GM21529 (cell line): ENCODE measurements around the gene SLC16A5.
A peak's percentile ranks its signal among the peaks of the same experiment; 100 is the strongest.
"Not testable (repeated sequence)": the region's sequence is repeated elsewhere in the genome, so short reads cannot be mapped to it uniquely, and the experiment has no call there.

Experiments used
- ATAC-seq: cut with Tn5 transposase; IDR thresholded peaks from one replicate; pipeline ENCODE4 v1.9.1; 2021; ENCODE audit not compliant: unreplicated experiment

The SLC16A5 gene

DNA sequence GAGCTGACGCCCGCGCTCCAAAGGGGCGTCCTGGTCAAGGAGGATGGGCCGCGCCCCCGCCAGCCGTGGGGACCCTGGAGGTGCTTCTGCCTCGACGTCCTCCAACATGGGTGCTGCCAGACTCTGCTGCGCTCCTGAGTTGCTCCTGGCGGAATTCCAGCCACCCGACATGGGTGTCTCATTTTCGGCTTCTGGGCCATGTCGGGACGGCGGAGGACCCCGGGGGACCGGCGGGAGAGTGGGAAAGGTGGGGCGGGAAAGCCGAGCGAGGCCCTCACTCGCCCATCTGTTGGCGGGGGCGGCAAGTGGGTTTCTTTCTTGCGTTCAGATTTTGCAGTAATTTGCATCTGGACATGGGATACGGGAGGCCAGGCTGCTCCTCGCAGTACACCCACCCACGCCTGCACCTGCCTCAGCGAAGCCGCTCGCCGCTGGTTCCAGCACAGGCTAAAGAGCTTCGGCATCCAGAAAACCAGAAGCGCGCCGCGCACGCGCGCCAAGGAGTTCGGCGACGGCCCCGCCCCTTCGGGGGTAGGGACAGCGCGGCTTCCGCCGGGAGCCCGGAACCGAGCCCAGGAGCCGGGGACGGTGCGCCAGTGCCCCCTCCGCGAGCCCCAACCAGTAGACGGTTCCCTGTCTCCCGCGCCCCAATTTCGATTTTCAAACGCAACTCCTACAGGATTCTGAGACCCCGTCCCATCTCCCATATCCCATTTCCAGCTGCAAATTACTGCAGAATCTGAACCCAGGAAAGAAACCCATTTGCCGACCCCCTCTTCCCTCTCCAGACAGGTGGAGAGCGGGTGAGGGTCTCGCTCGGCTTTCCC lies 21.9 kb downstream of the SLC16A5 start, which contains the start of gene ARMC7:
TSS of gene ARMC7 (plus strand) at position 563 of the 827 bp plus-strand sequence. CDS start 320 bp downstream, outside the sequence.
- peak; percentile 69 for ATAC-seq

DNA sequence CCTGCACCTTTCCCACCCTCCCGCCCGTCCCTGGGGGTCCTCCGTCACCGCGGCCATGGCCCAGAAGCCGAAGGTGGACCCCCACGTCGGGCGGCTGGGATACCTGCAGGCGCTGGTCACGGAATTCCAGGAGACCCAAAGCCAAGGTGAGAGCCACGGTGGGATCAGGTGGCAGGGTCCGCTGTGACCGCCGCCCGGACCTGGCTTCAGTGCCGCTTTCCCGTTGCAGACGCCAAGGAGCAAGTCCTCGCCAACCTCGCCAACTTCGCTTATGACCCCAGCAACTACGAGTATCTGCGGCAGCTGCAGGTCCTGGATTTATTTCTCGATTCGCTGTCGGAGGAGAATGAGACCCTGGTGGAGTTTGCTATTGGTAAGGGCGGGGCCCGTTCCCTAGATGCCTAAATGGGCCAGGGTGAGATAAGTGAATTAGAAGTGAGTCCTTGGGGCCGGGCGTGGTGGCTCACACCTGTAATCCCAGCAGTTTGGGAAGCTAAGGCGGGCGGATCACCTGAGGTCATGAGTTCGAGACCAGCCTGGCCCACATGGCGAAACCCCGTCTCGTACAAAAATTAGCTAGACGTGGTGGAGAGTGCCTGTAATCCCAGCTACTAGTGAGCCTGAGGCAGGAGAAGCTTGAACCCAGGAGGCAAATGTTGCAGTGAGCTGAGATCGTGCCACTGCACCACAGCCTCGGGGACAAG lies 22.6 kb downstream of the SLC16A5 start:
- no peak for ATAC-seq

DNA sequence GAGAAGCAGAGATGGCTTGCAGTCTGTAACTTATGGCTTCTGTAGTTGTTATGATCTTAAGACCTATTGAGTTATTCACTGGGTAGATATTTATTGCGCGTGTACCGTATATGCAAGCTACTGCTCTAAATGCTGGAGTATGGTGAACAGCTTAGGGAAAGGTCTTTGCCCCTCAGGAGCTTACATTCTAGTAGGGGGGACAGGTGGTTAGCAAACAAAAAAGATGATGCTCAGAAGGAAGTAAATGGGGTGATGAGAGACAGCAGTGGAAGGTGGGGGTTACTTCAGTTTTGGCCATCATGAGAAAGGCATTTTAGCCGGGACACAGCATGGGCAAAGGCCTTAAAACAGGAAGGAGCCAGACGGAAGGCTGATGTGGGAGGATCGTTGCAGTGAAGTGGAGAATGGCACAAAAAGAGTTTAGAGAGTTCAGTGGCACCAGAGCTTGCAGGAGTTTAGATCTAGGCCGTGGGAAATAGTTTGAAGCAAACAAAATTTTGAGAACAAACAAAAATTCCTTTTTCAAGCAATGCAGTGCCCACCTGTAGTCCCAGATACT lies 24.1 kb downstream of the SLC16A5 start:
- no peak for ATAC-seq

DNA sequence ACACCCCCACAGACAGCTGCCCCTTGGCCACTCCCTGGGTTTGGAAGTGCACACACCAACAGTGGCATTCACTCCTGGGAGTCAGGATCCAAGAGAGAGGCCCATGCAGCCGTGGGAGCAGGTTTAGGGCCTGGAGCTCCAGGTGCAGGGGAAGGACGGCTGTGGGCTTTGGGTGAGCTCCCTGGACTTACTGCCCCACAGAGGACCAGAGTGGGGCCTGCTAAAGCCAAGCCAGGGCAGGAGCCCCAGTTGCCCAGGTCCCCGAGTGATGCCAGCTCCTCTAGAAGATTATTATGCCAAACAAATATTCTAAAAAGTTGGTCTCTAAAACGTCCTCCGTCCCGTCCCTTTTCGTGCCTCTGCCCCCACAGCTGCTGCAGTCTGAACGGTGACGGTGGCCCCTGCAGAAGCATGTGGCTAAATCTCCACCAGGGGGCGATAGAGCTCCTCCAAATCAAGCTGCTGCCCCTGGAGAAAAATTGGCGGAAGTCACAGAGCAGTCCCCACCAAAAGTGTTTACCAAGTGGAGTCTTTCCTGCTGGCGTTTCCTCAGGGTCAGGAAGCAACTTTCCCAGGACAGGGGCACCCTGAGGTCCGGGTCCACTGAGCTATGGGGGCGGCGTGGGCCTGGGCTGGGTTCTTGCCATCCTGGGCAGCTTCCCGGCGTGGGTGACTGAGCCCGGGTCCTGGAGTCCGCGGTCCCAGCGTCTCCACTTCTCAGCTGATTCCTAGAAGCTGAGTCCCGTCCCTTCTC lies 26.2 kb downstream of the SLC16A5 start:
- ATAC-seq = peak; percentile 34

DNA sequence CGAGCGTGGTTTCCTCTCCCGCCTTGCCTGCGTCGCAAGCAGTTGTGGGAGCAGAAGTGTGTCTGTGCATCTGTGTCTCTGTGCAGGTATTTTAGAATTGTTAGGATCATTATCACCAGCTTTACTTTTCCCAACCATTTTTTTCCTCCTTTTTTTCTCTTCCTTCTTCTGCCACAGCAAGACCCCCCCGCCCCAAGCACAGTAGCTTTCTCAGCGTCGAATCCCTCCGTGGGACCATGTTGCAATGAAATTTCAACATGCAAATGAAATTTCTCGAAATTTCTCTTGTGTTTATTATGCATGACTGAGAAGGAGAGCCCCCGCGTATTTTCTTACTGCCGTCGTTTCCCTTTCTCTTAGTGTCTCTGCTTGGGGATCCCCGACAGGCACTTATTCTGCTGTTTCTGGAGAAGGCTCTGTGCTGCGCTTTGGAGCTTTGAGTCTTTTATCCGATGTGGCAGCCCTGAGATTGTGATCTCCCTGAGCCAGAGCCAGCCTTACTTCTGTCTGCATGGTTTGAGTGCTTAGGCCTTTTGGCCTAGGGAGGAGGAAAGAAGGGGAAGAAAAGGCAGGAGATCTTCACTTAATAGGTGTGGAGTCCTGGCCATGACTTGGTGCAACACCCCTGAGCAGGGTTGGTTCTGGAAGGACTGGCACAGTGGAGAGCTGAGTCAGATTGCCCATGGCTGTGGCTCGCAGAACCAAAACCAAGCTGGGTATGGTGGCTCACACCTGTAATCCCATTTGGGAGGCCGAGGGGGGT lies 27.0 kb downstream of the SLC16A5 start:
- ATAC-seq = no peak

DNA sequence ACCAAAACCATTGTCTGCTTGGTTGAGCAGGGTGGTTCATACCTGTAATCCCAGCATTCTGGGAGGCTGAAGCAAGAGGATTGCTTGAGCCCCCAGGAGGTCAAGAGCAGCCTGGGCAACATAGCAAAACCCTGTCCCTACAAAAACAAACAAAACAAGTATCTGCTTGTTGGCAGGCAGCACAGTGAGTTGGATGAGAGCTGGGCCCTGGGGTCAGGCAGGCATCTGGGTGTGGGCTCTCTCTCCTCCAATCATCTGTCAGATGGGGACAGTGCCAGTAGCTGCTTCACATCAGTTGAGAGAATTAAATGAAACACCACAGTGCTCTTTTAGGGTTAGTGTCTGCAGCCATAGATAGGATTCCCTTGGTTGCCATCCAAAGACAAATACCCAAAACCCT lies 27.8 kb downstream of the SLC16A5 start:
- no peak for ATAC-seq

DNA sequence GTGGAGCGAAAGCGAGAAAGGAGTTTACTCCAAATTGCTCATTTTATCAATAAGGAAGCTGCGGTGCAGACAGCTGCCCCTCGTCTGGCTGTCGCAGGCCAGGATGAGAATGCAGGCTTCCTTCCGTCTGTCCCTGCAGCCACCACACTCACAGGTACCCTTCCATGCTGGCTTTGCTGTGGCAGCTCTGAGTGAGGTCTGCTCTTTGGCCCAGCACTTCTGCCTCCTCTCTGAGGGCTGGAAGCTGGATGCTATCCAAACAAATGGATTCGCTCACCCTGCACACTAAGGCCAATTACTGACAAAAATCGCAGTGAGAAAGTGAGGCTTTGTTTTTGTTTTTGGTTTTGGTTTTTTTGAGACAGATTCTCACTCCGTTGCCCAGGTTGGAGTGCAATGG lies 29.0 kb downstream of the SLC16A5 start:
- ATAC-seq = no peak

DNA sequence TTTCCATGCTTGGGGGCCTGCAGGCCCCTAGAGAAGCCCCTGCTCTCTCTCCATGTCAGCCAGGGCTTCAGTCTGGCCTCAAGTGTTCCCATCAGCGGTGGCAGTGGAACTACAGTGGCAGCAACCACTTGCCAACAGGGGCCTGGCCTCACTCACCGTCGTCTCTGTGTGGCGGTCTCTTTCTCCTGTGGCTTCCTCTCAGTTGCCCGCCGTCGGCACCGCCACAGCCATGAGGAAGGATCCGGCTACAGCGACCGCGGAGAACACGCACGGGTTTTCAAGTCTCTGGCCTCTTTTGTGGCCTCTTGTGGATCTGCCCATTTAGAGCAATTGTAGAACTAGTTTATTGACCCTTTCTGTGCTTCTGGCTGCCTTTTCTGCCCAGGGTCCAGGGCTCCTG lies 30.6 kb downstream of the SLC16A5 start:
- no peak for ATAC-seq

DNA sequence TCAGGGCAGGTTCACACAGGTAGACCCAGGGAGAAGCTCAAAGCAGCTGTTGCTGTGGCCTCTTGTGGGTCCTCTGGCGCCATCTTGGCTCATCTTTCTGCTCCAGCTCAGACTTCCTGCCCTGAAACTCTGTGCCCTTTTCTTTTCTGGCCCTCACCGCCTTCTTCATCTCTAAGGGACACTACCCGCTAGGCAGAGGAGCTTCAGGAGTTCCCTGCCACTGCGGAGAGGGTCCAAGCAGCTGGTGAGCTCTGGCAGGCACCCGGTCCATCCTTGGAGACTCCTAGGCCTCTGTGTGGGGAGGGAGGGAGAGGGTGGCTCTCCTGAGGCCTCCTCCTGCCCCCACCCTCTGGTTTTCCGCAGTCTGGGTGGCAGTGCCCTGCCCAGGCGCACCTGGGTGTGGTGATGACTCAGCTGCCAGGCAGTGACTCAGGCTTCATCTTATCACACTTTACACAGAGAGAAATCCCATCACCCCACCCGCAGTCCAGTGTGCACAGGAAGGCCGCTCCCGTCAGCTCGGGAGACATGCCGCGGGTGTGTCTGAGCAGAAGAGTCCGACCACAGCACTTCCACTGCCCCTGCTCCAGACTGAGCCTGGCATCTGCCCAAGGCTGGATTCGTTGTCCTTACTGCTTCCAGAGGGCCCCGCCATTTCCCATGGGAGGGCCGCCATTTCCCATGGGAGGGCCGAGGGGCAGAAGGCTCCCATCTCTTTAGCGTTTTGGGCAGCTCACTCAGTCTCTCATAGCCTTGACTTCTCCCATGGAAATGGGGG lies 36.5 kb downstream of the SLC16A5 start:
- ATAC-seq = no peak

DNA sequence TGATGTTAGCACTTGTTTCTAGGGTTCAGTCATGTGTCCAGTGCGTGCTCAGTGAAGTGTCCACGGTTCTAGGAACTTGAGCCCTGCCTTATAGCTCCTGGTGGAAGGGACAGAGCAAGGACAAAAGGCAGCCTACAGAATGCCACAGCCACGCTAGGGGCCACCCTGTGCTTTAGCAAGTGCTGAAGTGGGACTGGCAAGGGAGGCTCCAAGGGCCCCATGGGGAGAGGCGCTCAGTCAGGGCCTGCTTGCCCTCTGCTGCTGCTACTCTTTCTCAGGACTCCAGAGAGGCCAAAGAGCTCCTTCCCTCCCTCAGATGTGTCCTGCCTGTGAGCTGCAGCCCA lies 37.0 kb downstream of the SLC16A5 start:
- no peak for ATAC-seq

DNA sequence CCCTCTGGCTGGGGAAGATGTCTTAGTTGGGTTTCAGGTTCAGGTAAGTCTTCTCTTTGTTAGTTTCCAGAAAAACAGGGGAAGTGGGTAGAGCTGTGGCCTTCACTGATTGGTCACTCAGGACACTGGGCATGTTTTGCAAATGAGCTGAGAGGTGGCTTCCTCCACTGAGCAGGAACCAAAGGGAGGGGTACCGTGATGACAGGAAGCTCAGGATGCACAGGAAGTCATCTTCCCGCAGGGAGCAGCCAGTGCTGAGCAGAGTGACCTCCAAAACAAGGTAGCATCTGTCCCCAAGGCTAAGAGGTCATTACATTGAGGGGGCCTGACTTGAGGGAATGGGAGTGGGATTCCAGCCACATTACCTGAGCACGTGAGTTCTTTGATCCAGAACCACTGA lies 38.2 kb downstream of the SLC16A5 start:
- ATAC-seq = no peak

DNA sequence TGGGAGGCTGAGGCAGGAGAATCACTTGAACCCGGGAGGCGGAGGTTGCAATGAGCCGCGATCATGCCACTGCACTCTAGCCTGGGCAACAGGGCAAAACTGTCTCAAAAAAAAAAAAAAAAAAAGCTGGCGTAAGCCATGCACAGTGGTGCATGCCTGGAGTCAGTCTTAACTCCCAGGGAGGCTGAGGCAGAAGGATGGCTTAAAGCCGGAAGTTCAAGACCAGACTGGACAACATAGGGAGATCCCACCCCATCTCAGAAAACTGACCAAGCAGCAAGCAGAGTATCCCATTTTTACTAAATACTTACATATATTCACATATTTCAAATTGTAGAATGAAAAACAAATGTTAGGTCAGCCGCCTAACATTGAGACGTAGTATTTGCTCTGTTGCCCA lies 39.2 kb downstream of the SLC16A5 start:
- ATAC-seq = no peak

DNA sequence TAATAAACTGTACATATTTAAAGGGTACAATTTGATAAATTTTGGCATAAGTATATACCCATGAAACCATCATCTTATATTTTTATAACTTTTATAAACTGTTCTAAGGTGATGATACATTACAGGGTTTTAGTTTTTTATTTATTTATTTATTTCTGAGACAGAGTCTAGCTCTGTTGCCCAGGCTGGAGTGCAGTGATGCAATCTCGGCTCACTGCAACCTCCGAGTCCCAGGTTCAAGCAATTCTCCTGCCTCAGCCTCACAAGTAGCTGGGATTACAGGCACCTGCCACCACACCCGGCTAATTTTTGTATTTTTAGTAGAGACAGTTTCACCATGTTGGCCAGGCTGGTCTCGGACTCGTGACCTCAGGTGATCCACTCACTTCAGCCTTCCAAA lies 40.2 kb downstream of the SLC16A5 start:
- not testable (repeated sequence) for ATAC-seq

DNA sequence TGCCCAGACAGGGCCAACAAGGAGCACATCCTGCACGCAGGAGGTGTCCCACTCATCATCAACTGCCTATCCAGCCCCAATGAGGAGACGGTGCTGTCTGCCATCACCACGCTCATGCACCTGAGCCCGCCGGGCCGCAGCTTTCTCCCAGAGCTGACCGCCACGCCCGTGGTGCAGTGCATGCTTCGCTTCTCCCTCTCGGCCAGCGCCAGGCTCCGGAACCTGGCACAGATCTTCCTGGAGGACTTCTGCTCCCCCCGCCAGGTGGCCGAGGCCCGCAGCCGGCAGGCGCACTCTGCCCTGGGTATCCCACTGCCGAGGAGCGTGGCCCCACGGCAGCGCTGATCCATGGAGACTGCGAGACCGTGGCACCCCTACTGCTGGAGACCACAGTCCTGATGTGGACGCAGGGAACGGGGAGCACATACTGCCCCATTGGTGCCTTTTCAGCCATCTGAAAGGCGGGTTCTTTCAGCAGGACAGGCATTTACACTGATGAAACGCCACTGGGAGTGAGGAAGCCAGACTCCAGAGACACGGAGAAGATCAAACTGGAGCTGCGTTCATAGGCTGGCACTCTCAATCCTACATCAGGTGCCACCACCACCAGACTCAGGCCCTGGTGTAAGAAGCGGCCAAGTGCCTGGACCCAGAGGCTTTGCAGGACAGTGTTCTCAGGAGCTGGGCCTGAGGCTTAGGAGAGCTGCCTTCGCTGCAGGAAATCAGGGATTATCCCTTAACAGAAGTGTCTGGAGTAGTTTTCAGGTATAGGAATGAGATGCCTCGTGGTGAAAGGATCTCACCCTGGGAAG lies 41.1 kb downstream of the SLC16A5 start:
- no peak for ATAC-seq

DNA sequence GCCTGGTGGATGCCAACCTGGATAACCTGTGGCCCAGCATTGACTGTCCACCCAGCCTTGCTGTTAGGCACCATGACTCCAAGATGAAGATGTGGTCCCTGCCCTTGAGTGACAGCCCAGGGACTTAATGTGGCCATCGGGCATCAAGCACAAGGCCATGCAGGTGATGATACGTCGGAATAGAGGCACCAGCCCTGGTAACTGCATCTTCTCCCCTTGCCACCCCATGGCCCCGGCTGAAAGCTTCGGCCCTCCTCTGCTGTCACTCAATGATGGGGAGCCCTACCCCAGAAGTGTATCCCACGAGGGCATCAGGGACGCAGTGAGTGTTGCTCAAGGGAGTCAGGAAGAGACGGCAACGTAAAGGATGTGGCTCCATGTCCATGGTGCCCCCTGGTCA lies 41.8 kb downstream of the SLC16A5 start:
- ATAC-seq = no peak

DNA sequence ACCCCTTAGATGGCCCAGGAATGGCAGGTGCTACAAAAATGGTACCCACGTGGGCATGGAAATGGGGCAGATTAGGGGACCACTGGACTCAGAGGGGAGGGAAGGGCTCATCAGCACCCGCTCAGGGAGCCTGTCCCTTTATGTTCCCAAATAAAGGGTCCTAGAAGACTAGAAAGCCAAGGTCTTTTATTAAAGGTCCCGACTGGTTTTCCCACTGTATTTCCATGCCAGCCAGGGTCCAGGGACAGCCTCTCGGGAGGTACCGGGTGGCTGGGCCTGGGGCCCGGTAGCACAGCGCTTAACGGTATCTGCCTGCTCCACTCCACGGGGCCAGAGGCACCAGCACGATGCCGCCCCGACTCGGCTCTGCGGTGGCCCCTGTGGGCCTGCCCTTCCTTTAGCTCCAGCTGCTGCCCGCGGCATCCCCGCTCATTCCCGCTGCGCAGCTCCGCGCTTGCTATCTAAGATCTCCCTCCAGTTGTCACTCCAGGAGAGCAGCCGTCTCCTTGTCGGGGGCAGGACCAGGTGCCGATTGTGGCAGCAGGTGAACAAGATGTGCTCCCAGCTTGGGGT lies 42.4 kb downstream of the SLC16A5 start:
- no peak for ATAC-seq

DNA sequence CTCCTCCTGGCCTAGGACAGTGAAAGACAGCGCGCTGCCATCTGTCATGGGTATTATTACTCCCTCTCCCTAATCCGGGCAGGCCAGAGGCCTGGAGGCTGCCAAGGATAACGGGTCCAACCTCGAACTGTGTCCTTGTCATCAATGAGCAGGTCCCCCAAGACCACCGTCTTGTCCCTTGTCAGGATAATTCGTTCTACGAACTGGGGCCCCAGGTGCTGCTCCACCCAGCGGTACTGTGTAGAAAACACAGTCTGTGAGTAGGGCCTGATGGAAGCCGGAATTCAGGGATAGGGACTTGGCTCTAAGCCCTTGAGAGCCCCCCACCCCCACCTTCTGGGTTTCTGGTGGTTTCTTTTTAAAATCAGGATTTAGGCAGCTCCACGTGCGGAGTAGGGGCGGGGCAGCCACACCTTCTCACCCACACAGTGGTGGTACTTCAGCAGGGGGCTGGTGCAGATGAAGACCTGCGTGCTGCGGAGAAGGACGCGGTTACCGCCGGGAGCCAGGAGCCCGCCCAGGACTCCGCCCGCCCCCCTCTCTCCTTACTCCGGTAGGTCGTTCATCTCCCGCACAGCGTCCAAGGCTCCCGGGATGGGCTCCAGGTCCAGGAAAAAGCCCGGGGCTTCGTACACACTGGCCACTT lies 43.0 kb downstream of the SLC16A5 start:
- ATAC-seq = peak; percentile 11

DNA sequence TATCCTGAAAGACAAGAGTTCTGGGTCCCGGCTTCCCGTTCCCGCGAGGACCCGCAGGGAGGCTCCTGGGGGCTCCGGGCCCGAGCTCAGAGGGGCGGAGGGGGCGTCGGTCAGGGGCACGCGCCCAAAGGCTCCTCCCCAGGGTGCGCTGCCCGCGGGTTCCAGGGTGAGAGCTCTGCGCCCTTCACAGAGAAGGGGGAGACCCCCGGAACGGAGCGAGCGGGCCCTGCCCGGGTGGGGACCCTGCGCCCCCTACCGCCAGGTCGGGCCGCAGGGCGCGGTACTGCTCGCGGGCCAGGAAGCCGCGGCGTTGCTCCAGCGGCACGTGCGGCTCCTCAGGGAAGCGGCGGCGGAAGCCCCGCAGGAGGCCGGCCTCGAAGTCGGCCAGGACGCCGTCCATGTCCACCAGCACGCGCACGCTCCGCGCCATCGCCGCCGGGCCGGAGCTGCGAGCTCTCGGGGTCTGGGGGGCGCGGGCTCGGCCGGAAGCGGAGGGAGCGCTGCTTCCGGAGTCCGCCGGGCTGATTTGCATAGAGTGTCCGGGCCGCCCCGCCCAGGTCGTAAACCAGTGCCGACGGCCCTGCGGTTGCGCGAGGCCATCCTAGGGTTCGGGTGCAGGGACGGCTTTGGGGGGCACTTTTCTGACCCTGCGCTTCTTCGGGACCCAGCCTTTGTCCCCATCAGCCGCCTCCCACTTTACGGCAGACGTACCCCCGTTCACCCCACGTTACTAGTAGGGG lies 43.7 kb downstream of the SLC16A5 start, which contains the start of gene NT5C:
TSS of gene NT5C (minus strand) at position 465 of the 740 bp plus-strand sequence. CDS start at position 430, 35 bp downstream.
- peak; percentile 79 for ATAC-seq
